ENCODE measurements around the gene PDGFB.

Gene PDGFB

DNA sequence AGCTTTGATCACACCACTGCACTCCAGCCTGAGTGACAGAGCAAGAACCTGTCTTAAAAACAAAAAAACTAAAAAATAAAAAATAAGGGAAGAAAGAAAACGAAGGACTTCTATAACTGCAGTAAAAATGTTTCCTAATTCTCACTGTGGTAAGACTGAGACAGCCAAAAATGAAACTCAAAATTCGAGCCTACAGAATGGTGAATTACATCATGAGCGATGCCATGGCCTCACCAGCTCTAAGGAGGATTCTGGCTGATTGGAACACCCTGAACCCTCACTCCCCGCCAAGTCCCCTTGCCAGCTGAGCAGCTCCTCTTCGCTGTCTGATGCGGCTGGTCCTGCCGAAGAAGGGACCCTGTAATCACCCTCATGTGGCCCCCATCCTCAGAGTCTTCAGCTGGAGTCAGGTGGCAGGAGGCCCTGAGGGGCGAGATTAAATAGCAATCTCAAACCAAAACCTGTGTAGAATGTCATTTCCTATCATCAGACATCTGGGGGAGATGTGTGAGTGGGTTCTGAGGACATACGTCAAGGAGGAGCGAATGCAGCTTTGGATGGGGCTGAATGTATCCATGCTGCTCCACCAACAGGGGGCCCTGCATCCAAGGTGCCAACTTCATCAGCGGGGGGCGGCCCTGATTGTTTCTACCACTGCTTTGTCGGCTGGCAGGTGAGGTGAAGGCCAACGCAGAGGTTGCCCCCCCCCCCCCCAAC lies 29.2 kb downstream of the PDGFB start:
- Histone ChIP-seq H3K4me3 (ENCODE audit: insufficient read length, low read depth) (no peak overlapping the region), H3K9ac (ENCODE audit: insufficient read length, low read depth) (no peak overlapping the region), H3K27me3 (ENCODE audit: insufficient read depth, insufficient read length) (no peaks in the 10 kb centered on the region), H3K36me3 (ENCODE audit: insufficient read depth, insufficient read length, low read length) (no peaks in the 10 kb centered on the region), H3K4me1 (ENCODE audit: insufficient read depth, insufficient read length) (peaks cover 10% of the 10 kb centered on the region), H3K9me3 (ENCODE audit: insufficient read depth, low read length) (no peaks in the 10 kb centered on the region)
- TF ChIP-seq YY1 (IDR thresholded peaks at IDR 0.05; ENCODE audit: insufficient read depth, insufficient read length): no peak
- TF ChIP-seq ZNF274 (IDR thresholded peaks at IDR 0.05; ENCODE audit: low read depth, low read length): no peak
- TF ChIP-seq SUZ12 (IDR thresholded peaks at IDR 0.05; ENCODE audit: extremely low read depth, insufficient read depth, insufficient read length): no peak
- no peak for DNase-seq (ENCODE audit: low read depth, low spot score)

DNA sequence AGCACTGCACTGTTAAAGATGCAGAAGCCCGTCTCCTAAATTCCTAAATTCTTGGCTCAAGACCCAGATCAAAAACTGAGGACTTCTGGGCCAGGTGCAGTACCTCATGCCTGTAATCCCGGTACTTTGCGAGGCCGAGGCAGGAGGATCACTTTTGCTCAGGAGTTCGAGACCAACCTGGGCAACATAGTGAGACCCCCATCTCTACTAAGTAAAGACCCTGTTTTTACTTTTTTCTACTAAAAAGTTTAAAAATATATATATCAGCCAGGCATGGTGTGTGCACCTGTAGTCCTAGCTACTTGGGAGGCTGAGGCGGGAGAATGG lies 29.7 kb downstream of the PDGFB start:
- no peak for TF ChIP-seq SUZ12 (IDR thresholded peaks at IDR 0.05; ENCODE audit: extremely low read depth, insufficient read depth, insufficient read length)
- TF ChIP-seq YY1 (IDR thresholded peaks at IDR 0.05; ENCODE audit: insufficient read depth, insufficient read length): no peak
- TF ChIP-seq ZNF274 (IDR thresholded peaks at IDR 0.05; ENCODE audit: low read depth, low read length): no peak
- no peak overlapping the region for H3K9ac ChIP-seq (ENCODE audit: insufficient read length, low read depth)
- H3K9me3 ChIP-seq (ENCODE audit: insufficient read depth, low read length): no peaks in the 10 kb centered on the region
- no peaks in the 10 kb centered on the region for H3K36me3 ChIP-seq (ENCODE audit: insufficient read depth, insufficient read length, low read length)
- no peak for DNase-seq (ENCODE audit: low read depth, low spot score)
- no peaks in the 10 kb centered on the region for H3K27me3 ChIP-seq (ENCODE audit: insufficient read depth, insufficient read length)
- no peak overlapping the region for H3K4me3 ChIP-seq (ENCODE audit: insufficient read length, low read depth)
- peaks cover 10% of the 10 kb centered on the region for H3K4me1 ChIP-seq (ENCODE audit: insufficient read depth, insufficient read length)

DNA sequence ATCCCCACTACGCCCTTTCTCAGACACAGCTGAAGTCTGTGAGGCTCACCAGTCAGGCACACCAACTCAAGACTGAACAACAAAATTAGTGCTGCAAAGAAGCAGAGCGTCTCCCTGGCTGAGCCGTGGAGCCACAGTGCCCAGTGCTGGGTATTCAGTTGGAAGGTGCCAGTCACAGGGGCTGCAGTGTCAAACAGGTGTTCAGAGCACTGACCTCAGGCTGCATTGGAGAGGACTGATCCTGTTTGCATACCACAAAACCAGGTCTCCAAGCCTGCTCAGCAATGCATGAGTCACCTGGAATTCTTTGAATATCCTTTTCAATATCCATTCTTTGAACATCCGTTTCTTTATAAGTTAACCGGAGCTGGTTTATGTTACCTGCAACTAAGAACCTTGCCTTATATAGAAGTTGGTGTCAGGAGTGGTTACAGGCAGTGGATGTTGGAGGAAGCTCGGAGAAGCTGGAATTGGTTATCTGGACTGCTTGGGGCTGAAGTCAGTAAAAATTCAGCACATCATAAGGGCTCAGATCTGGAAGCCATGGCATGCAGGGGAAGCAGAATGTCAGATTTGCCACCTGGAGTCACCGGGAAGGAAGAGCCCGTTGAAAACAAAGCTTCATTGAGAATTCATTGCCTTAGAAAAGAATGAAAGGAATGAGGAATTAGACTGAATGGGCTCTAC lies 30.3 kb downstream of the PDGFB start:
- no peak for TF ChIP-seq YY1 (IDR thresholded peaks at IDR 0.05; ENCODE audit: insufficient read depth, insufficient read length)
- TF ChIP-seq SUZ12 (IDR thresholded peaks at IDR 0.05; ENCODE audit: extremely low read depth, insufficient read depth, insufficient read length): no peak
- no peak for TF ChIP-seq ZNF274 (IDR thresholded peaks at IDR 0.05; ENCODE audit: low read depth, low read length)

DNA sequence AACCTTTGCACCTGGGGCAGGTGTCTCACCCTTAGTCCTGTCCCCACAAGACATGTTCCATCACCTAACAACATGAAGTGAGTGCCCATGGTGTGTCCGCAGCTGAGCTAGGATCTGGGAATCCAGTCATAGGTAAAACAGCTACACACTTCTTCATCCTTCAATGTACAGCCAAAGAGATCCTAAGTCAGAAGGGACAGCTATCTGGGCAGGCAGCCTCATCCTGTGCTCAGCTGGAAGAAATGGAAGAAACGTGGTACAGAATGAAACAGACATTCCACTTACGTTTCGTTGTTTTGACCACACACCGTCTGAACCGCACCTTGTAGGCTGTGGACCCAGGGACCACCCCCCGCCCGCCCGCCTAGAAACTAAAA lies 30.8 kb downstream of the PDGFB start:
- TF ChIP-seq YY1 (IDR thresholded peaks at IDR 0.05; ENCODE audit: insufficient read depth, insufficient read length) (no peak), ZNF274 (IDR thresholded peaks at IDR 0.05; ENCODE audit: low read depth, low read length) (no peak), SUZ12 (IDR thresholded peaks at IDR 0.05; ENCODE audit: extremely low read depth, insufficient read depth, insufficient read length) (no peak)
- Histone ChIP-seq H3K4me3 (ENCODE audit: insufficient read length, low read depth) (no peak overlapping the region), H3K9ac (ENCODE audit: insufficient read length, low read depth) (no peak overlapping the region), H3K27me3 (ENCODE audit: insufficient read depth, insufficient read length) (no peaks in the 10 kb centered on the region), H3K4me1 (ENCODE audit: insufficient read depth, insufficient read length) (peaks cover 10% of the 10 kb centered on the region), H3K36me3 (ENCODE audit: insufficient read depth, insufficient read length, low read length) (no peaks in the 10 kb centered on the region), H3K9me3 (ENCODE audit: insufficient read depth, low read length) (no peaks in the 10 kb centered on the region)
- DNase-seq (ENCODE audit: low read depth, low spot score): no peak

More for the DNA sequence above, 30.3 kb downstream of the PDGFB start:
- Histone ChIP-seq H3K4me3 (ENCODE audit: insufficient read length, low read depth) (no peak overlapping the region), H3K27me3 (ENCODE audit: insufficient read depth, insufficient read length) (no peaks in the 10 kb centered on the region), H3K9ac (ENCODE audit: insufficient read length, low read depth) (no peak overlapping the region), H3K9me3 (ENCODE audit: insufficient read depth, low read length) (no peaks in the 10 kb centered on the region), H3K4me1 (ENCODE audit: insufficient read depth, insufficient read length) (peaks cover 10% of the 10 kb centered on the region), H3K36me3 (ENCODE audit: insufficient read depth, insufficient read length, low read length) (no peaks in the 10 kb centered on the region)
- DNase-seq (ENCODE audit: low read depth, low spot score): peak; percentile 39

DNA sequence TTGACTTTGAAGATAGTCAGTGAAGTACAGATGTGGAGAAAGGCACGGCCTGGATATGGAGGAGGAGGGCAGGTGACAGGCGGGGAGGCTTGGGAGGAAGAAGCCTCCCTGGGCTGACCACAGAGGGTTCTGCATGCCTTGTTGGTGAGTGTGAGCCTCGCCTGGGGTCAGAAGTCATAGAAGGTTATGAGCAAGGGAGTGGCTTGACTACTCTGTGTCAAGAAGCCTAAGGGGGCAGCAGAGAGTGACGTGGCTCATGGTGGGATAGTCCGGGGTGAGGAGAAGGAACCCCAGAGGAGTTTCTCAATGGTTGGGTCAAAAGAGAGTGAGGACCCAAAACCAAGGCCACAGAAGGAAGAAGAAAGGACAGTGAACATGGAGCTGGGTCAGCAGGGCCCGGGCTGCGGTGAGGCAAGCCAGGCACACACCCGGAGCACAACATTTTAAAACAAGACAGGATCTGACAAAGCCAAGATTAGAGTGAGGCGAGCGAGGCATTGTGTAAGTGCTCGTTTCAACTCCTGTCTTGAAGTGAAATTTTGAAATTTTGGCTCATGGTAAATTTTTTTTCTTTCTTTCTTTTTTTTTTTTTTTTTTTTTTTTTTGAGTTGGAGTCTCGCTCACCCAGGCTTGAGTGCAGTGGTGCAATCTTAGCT lies 31.9 kb downstream of the PDGFB start:
- no peak for TF ChIP-seq ZNF274 (IDR thresholded peaks at IDR 0.05; ENCODE audit: low read depth, low read length)
- no peak for TF ChIP-seq YY1 (IDR thresholded peaks at IDR 0.05; ENCODE audit: insufficient read depth, insufficient read length)
- no peak for TF ChIP-seq SUZ12 (IDR thresholded peaks at IDR 0.05; ENCODE audit: extremely low read depth, insufficient read depth, insufficient read length)
- no peaks in the 10 kb centered on the region for H3K36me3 ChIP-seq (ENCODE audit: insufficient read depth, insufficient read length, low read length)
- DNase-seq (ENCODE audit: low read depth, low spot score): no peak
- H3K4me1 ChIP-seq (ENCODE audit: insufficient read depth, insufficient read length): peaks cover 10% of the 10 kb centered on the region
- no peaks in the 10 kb centered on the region for H3K9me3 ChIP-seq (ENCODE audit: insufficient read depth, low read length)
- H3K9ac ChIP-seq (ENCODE audit: insufficient read length, low read depth): no peak overlapping the region
- H3K27me3 ChIP-seq (ENCODE audit: insufficient read depth, insufficient read length): no peaks in the 10 kb centered on the region
- no peak overlapping the region for H3K4me3 ChIP-seq (ENCODE audit: insufficient read length, low read depth)

DNA sequence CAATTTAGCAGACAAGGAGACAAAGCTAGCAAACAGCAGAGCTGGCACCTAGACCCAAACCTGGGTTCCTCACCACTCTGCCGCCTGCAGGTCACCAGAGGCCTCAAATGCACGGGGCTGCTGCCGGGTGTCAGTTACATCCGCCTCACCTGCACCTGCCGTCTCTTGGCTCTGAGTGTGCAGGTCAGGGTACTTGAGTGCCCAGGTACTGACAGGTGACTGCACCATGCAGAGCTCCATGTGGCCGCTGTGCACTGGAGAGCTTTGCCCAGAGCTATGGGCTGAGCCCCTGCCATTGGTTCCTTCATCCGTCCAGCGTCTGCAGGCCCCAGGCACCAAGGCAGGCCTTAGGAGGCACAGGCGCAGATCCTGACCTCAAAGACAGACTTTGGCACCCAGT lies 35.0 kb downstream of the PDGFB start:
- peaks cover 17% of the 10 kb centered on the region for H3K4me1 ChIP-seq (ENCODE audit: insufficient read depth, insufficient read length)
- H3K9me3 ChIP-seq (ENCODE audit: insufficient read depth, low read length): no peaks in the 10 kb centered on the region
- H3K36me3 ChIP-seq (ENCODE audit: insufficient read depth, insufficient read length, low read length): no peaks in the 10 kb centered on the region
- DNase-seq (ENCODE audit: low read depth, low spot score): no peak
- no peak for TF ChIP-seq ZNF274 (IDR thresholded peaks at IDR 0.05; ENCODE audit: low read depth, low read length)
- no peak for TF ChIP-seq YY1 (IDR thresholded peaks at IDR 0.05; ENCODE audit: insufficient read depth, insufficient read length)
- no peak for TF ChIP-seq SUZ12 (IDR thresholded peaks at IDR 0.05; ENCODE audit: extremely low read depth, insufficient read depth, insufficient read length)
- H3K9ac ChIP-seq (ENCODE audit: insufficient read length, low read depth): no peak overlapping the region
- H3K27me3 ChIP-seq (ENCODE audit: insufficient read depth, insufficient read length): no peaks in the 10 kb centered on the region
- H3K4me3 ChIP-seq (ENCODE audit: insufficient read length, low read depth): no peak overlapping the region

DNA sequence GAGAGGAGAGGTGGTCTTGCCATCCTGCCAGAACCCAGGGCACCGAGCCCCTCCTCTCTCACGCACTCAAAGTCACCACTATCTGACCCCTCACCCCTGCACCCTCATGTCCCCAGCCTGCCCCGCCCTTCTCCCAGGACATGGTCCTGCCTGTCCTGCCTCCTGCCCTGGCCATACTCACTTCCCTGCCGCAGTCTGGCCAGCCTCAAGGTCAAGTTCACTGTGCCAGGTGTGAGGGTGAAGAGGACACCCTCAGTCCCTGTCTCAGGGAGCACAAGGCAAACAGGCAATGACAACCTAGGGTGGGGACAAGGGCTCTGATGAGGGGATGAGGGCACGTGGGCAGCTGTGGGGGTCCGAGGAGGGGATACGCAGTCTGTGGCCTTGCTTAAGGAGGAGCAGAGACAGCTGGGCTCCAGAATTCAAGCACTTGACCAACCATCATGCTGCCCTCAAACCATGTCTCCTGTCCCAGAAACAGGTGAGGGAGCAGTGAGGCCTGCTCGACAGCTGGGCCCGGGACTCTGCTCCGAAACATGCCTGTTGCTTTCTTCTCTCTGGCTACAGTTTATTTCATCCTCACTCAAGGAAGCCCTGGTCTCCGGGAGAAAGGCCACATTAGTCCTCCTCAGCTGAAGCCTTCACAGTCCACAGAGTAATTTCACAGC lies 36.6 kb downstream of the PDGFB start:
- Histone ChIP-seq H3K4me3 (ENCODE audit: insufficient read length, low read depth) (no peak overlapping the region), H3K9me3 (ENCODE audit: insufficient read depth, low read length) (no peaks in the 10 kb centered on the region), H3K9ac (ENCODE audit: insufficient read length, low read depth) (no peak overlapping the region), H3K4me1 (ENCODE audit: insufficient read depth, insufficient read length) (peaks cover 16% of the 10 kb centered on the region), H3K27me3 (ENCODE audit: insufficient read depth, insufficient read length) (no peaks in the 10 kb centered on the region), H3K36me3 (ENCODE audit: insufficient read depth, insufficient read length, low read length) (no peaks in the 10 kb centered on the region)
- DNase-seq (ENCODE audit: low read depth, low spot score): no peak
- TF ChIP-seq SUZ12 (IDR thresholded peaks at IDR 0.05; ENCODE audit: extremely low read depth, insufficient read depth, insufficient read length) (no peak), ZNF274 (IDR thresholded peaks at IDR 0.05; ENCODE audit: low read depth, low read length) (no peak), YY1 (IDR thresholded peaks at IDR 0.05; ENCODE audit: insufficient read depth, insufficient read length) (no peak)

Data from NT2/D1 (cell line).